CD1c-positive myeloid dendritic cell (primary cell): ENCODE measurements around the gene UGT1A7.

Source experiments
- DNase-seq: peaks from one replicate; pipeline ENCODE4 v3.0.0-alpha.2; 2016; ENCODE audit errors: extremely low spot score

The UGT1A7 gene

GRCh38 chr2:233761040-233761769 lies 79.5 kb downstream of the UGT1A7 start:
- DNase-seq: no peak

- DNase-seq: no peak
Observed at GRCh38 chr2:233764264-233764663, 82.6 kb downstream of the UGT1A7 start.

DNA sequence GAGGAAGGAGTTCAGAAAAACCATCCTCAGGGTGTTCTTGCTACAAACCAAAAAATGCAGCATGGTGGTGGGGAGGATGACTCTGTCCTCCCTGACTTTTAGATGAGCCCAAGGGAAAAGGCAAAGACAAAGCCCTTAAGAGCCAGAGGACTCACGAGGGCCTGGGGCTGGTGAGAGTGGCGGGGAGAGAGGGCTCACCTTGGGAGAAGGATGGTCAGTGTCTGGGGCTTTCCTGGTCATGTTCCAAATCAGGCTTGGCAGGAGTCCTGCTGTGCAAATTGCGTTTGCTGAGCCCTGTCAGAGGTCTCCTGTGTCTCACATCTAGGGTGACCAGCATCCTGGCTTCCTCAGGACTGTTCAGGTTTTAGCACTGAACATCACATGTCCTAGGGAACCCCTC lies 83.1 kb downstream of the UGT1A7 start:
- no peak for DNase-seq

DNA sequence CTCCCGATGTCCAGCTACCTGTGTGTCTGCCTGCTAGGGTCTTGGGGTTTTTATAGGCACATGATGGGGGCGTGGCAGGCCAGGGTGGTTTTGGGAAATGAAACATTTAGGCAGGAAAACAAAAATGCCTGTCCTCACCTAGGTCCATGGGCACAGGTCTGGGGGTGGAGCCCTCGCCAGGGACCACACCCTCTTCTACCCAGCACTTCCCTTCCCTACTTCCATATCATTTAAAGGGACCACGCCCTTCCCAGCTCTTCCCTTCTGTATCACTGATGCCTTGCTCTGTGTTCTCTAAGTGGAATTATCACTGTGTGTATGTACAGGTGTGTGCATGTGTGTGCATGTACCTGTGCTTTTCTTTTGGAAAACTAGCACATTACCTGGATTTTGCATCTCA lies 84.7 kb downstream of the UGT1A7 start:
- DNase-seq: no peak

GRCh38 chr2:233768076-233768475 lies 86.4 kb downstream of the UGT1A7 start:
- DNase-seq: no peak

DNA sequence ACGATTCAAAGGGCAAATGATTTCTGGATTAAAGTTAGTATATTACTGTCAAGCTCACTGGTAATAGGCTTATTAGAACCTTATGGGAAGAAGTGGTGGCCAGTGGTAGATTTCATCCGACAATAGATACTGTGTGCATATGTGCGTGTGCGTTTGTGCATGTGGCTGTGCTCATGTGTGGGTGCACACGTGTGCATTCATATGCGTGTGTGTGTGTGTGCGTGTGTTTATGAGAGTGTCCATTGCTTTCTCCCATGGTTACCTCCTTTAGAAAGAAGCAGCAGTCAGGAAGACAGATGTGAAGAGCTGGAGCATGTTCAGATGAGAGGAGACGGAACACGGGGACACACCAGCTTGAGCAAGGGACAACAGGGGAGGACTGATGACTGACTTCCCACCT lies 87.6 kb downstream of the UGT1A7 start:
- DNase-seq: no peak

DNA sequence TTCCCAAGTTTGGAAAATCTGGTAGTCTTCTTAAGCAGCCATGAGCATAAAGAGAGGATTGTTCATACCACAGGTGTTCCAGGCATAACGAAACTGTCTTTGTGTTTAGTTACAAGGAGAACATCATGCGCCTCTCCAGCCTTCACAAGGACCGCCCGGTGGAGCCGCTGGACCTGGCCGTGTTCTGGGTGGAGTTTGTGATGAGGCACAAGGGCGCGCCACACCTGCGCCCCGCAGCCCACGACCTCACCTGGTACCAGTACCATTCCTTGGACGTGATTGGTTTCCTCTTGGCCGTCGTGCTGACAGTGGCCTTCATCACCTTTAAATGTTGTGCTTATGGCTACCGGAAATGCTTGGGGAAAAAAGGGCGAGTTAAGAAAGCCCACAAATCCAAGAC lies 90.5 kb downstream of the UGT1A7 start:
- DNase-seq: no peak

DNA sequence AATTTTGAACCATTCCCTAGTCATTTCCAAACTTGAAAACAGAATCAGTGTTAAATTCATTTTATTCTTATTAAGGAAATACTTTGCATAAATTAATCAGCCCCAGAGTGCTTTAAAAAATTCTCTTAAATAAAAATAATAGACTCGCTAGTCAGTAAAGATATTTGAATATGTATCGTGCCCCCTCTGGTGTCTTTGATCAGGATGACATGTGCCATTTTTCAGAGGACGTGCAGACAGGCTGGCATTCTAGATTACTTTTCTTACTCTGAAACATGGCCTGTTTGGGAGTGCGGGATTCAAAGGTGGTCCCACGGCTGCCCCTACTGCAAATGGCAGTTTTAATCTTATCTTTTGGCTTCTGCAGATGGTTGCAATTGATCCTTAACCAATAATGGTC lies 90.9 kb downstream of the UGT1A7 start:
- no peak for DNase-seq

- no peak for DNase-seq
Observed at GRCh38 chr2:233773854-233774253, 92.2 kb downstream of the UGT1A7 start.

DNA sequence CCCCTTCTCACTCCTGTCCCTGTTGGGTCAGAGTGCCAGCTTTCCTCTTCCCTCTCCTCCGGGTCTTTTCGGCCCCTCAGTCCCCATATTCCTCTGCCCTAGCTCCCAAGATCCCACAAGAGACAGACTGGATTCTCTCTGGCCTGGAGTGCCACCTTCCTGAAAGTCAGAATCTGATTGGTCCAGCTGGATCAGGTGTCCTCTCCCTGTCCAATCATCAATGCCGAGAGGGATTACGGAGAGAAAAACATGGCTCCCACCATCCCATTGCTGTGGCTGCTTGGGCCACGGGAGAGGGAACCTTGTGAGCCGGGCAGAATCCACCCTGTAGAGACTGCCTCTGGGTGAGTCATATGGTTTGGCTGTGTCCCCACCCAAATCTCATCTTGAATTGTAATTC lies 93.7 kb downstream of the UGT1A7 start:
- DNase-seq: no peak

- no peak for DNase-seq
Observed at GRCh38 chr2:233778030-233778429, 96.3 kb downstream of the UGT1A7 start, which contains the start of gene MROH2A. Gene MROH2A, plus strand, starts transcription at chr2:233778330. Its CDS starts 1,029 bp downstream, at chr2:233779359.

GRCh38 chr2:233779722-233780121 lies 98.0 kb downstream of the UGT1A7 start:
- DNase-seq: no peak

DNA sequence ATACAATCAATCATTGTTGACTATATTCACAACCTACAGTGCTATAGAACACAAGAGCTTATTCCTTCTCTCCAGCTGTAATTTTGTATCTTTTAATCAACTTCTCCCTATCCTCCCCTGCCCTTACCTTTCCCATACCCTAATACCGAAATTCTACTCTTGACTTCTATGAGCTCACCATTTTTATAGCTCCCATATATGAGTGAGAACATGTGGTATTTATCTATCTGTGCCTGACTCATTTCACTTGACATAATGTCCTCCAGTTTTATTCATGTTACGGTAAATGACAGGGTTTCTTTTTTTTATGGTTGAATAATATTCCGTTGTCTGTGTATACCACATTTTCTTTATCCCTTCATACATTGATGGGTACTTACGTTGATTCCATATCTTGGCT lies 99.1 kb downstream of the UGT1A7 start:
- DNase-seq: no peak

DNA sequence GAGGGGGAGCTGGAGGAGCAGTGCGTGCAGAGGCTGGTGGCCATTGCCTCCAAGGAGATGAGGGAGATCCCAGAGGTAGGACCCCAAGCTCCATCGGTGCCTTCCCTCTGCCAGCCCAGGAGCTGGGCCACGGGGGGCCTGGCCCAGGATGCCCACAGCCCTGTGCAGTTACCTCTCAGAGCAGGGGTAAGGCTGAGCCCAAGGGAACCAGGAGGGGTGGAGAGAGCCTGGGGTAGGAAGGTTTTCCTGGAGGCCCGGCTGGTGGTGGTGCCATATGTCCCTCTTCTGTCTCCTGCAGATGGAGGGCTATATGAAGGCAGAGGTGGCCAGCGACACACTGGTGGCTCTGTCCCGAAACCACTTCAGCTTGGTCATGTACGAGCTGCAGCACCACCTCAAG lies 107.9 kb downstream of the UGT1A7 start:
- no peak for DNase-seq

DNA sequence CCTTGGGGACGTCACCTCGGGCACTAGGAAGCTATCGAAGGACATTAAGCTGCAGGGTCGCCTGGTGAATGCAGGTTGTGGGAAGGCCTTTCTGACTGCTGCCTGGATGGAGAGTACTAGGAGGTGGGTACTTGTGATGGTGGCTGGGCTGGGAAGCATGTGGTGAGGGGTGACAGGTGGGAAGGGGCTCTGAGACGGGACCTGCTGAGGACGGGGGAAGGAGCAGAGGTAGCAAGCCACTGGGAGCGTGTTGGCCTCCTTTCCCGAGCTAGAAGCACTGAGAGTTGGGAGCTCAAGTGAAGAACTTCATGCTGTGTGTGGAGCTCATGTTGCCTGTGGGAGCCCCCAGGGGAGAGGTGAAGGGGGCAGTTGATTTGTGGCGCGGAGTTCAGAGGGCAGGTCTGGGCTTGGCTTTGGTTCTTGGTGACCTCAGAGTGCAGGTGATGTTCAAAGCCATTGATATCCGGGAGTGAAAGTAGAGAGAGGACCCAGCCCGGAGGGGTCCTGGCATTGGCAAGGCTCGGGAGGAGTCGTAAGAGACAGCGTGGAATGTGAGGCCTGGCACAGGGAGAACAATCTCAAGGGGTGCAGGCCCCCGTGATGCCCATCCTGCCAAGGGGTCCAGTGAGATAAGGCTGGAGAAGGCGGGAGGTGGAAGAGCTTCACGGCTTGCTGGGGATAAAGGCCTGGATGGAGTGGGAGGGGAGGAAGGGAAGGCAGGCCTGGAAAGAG lies 109.6 kb downstream of the UGT1A7 start:
- DNase-seq: no peak

DNA sequence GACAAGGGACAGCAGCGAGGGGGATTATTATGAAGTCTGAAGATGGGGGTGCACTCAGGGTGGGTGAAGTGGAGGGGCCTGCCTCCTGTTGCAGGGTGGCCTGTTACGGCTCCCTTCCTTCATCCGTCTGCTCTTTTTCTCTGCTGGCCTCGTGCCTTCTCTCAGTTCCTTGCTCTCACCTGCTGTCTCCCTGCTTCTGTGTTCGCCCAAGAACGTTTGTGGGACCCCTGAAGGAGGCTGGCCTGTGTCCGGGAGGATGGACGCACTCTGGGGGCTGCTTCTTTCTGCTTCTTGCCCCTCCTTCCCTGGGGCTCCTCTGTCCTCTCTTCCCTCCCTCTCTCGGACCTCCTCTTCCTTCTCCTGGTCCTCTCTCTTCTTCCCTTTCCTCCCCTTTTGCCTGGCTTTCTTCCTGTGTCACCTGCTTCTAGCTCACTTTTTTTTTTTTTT lies 110.2 kb downstream of the UGT1A7 start:
- no peak for DNase-seq

DNA sequence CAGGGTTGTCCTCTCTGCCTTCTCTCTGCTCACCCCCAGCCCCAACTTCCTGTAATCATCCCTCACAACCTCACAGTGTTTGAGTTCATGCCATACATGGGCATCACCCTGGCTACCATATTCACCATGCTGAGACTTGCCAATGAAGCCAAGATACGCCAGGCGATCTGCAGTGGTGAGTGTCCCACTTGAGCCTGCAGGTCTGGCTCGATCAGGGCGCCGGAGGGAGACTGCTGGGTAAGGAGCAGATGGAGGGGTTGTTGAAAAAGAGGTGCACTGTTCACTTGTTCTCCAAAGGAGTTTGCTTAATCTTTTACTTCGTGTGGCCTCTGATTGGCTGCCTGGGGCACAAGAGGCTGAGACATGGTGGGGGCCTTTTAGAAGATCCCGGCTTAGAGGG lies 111.0 kb downstream of the UGT1A7 start:
- no peak for DNase-seq

- no peak for DNase-seq
Observed at GRCh38 chr2:233793465-233794127, 111.9 kb downstream of the UGT1A7 start.

DNA sequence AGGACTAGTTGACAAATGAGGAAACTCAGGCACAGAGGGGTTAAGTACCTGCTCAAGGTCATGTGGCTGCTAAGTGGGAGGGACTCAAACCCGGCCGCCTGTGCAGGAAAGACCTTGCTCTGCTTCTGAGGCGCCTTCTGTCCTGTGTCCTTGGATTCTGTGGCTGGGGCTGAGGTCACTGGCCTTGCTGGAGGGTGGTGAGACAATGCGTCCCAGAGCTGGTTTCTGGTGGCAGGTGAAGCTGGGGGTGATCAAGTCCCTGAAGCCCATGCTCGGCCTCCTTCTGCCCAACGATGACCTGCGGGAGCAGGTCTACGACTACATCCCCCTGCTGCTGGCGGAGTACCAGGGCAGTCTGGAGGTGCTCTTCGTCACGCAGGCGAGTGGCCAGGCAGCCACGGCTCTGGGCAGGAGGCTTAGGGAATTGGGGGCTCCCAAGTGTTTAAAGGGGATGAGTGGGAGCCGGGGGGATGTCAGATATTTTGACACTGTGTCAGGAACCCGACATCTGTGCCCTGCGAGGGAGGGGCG lies 112.5 kb downstream of the UGT1A7 start:
- no peak for DNase-seq

DNA sequence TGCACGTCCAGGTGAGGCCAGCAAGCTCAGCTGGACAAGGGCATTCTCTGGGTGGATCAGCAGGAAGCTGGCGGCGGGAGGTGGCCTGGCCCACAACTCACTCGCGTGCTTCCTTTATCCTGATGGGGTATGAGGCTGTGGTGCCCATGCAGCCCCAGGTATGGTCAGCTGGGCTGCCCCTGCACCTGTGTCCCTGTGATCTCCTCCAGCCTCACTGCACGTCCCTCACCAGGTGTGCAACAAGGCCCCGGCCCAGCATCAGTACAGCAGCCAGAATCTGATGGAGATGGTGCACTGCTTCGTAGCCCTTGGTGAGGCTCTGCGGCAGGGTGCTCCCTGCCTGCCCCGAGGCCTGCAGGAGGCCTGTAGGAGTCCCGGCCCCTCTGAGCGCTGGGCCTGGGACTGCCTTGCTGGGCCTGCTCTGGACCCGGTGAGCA lies 114.1 kb downstream of the UGT1A7 start:
- no peak for DNase-seq

DNA sequence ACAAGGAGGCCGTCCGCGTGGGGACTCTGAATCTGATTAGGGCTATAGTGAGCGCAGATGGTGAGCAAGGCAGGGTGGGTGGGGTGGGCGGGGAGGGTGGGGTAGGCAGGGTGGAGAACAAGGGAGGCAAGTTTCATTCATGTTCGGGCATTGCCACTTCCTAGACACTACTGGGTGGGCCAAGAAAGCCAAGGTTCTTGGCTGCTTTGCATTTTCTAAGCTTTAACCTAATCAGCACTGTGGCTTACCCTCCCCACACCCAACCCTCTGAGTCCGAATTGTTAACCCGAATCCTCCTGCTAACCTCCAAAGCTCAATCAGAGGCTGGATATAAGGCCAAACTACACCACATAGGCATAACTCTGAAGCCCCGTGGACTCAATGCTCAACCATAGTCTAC lies 114.6 kb downstream of the UGT1A7 start:
- DNase-seq: no peak

GRCh38 chr2:233798335-233799086 lies 116.8 kb downstream of the UGT1A7 start:
- DNase-seq: no peak
